K562 (cell line): ENCODE measurements around the gene SLC39A5.

ENCODE experiments used
- CTCF ChIP-seq, 3 experiments: IDR thresholded peaks in 2 of 3; conservative IDR thresholded peaks in 1 of 3; 2 replicates each; pipeline ENCODE4 v1.5.1; 2011 to 2012; ENCODE audit warnings: low read length in 3 of 3, mild to moderate bottlenecking in 3 of 3, control low read depth in 2 of 3, improper control_type of control experiment in 1 of 3, inconsistent platforms in 1 of 3, low read depth in 1 of 3, mixed read lengths in 1 of 3, moderate library complexity in 1 of 3; ENCODE audit not compliant: insufficient read depth in 2 of 3
- FOSL1 ChIP-seq: fragments of 200-800 bp; sonication (Bioruptor generic); conservative IDR thresholded peaks from 2 replicates; pipeline ENCODE4 v1.6.1; 2016; ENCODE audit warnings: missing genetic modification characterization, missing compliant biosample characterization
- FOXM1 ChIP-seq, 2 experiments: fragments of 450-650 bp in 1 of 2; sonication (generic) in 1 of 2; formaldehyde crosslinking in 1 of 2; IDR thresholded peaks; 2 replicates each; pipeline versions ENCODE4 v1.6.1 to v1.9.0; 2017 to 2022; ENCODE audit warnings: low read depth in 2 of 2, mild to moderate bottlenecking in 2 of 2, missing genetic modification reagents in 1 of 2, moderate library complexity in 1 of 2
- HDAC8 ChIP-seq: fragments of 450-650 bp; IDR thresholded peaks from 2 replicates; pipeline ENCODE4 v1.6.1; 2016; ENCODE audit warnings: mild to moderate bottlenecking, missing genetic modification characterization, moderate library complexity, missing compliant biosample characterization
- NFYB ChIP-seq: IDR thresholded peaks from 2 replicates; pipeline ENCODE4 v1.6.1; 2011; ENCODE audit warnings: mild to moderate bottlenecking, moderate library complexity; ENCODE audit not compliant: insufficient read length; ENCODE audit errors: extremely low read depth
- RAD21 ChIP-seq, 2 experiments: fragments of 250-450 bp in 1 of 2; fragments of 450-650 bp in 1 of 2; sonication (Bioruptor Pico) in 1 of 2; formaldehyde crosslinking in 1 of 2; IDR thresholded peaks in 1 of 2; conservative IDR thresholded peaks in 1 of 2; 2 replicates each; pipeline versions ENCODE4 v1.4.0 to v1.8.0; 2020 to 2022; ENCODE audit warnings: mild to moderate bottlenecking in 2 of 2, moderate library complexity in 1 of 2
- SETDB1 ChIP-seq: IDR thresholded peaks from one replicate; pipeline ENCODE4 v1.6.1; 2012; ENCODE audit warnings: low read length, control low read depth, inconsistent platforms
- SMAD3 ChIP-seq: fragments of 450-650 bp; formaldehyde crosslinking; conservative IDR thresholded peaks from 2 replicates; pipeline ENCODE4 v1.4.0; 2020; ENCODE audit warnings: mild to moderate bottlenecking
- ZNF282 ChIP-seq: sonication (generic); formaldehyde crosslinking; IDR thresholded peaks from 2 replicates; pipeline ENCODE4 v1.8.1; 2023; ENCODE audit warnings: missing genetic modification reagents
- ZNF407 ChIP-seq: fragments of 450-650 bp; IDR thresholded peaks from 2 replicates; pipeline ENCODE4 v1.6.1; 2016; ENCODE audit warnings: low read depth
- TF ChIP-seq, protein P1 (sequence below): sonication (generic); formaldehyde crosslinking; IDR thresholded peaks from 2 replicates; pipeline ENCODE4 v1.5.0; 2020; ENCODE audit warnings: missing genetic modification reagents
- TF ChIP-seq, protein P2 (sequence below): IDR thresholded peaks from 3 replicates; pipeline ENCODE4 v1.6.1; 2011; ENCODE audit warnings: borderline replicate concordance, mild to moderate bottlenecking, moderate library complexity; ENCODE audit not compliant: insufficient read length; ENCODE audit errors: extremely low read depth

DNA sequence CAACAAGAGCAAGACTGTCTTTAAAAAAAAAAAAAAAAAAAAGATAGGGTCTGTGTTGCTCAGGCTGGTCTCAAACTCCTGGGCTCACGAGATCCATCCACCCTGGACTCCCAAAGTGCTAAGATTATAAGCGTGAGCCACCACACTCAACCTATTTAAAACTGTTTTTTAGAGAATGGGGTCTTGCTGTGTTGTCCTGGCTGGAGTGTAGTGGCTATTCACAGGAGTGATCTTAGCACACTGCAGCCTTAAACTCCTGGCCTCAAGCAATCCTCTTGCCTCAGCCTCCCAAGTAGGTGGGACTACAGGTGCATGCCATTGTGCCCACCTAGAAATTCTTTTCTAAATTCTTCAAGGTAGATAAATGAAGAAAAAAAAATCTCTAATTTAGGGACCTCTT lies 44.4 kb downstream of the SLC39A5 start:
- TF ChIP-seq HDAC8 (no peak), NFYB (no peak), RAD21 (CRISPR knock-in tag; conservative IDR thresholded peaks at IDR 0.05 in 1 of 2, IDR thresholded peaks at IDR 0.05 in 1 of 2) (no peak), SMAD3 (CRISPR knock-in tag) (no peak), FOXM1 (IDR thresholded peaks at IDR 0.05; ENCODE audit: low read depth) (no peak), FOXM1 (CRISPR knock-in tag; IDR thresholded peaks at IDR 0.05; ENCODE audit: low read depth) (no peak), ZNF407 (no peak), FOSL1 (tag) (no peak), ZNF282 (CRISPR knock-in tag) (no peak), SETDB1 (no peak), CTCF (IDR thresholded peaks at IDR 0.05 in 2 of 3, conservative IDR thresholded peaks at IDR 0.05 in 1 of 3; ENCODE audit: insufficient read depth in 2 of 3, low read depth in 1 of 3, low read length in 3 of 3) (no peak)
- TF ChIP-seq, protein P1, sequence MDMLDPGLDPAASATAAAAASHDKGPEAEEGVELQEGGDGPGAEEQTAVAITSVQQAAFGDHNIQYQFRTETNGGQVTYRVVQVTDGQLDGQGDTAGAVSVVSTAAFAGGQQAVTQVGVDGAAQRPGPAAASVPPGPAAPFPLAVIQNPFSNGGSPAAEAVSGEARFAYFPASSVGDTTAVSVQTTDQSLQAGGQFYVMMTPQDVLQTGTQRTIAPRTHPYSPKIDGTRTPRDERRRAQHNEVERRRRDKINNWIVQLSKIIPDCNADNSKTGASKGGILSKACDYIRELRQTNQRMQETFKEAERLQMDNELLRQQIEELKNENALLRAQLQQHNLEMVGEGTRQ, result no peak
- TF ChIP-seq, protein P2, sequence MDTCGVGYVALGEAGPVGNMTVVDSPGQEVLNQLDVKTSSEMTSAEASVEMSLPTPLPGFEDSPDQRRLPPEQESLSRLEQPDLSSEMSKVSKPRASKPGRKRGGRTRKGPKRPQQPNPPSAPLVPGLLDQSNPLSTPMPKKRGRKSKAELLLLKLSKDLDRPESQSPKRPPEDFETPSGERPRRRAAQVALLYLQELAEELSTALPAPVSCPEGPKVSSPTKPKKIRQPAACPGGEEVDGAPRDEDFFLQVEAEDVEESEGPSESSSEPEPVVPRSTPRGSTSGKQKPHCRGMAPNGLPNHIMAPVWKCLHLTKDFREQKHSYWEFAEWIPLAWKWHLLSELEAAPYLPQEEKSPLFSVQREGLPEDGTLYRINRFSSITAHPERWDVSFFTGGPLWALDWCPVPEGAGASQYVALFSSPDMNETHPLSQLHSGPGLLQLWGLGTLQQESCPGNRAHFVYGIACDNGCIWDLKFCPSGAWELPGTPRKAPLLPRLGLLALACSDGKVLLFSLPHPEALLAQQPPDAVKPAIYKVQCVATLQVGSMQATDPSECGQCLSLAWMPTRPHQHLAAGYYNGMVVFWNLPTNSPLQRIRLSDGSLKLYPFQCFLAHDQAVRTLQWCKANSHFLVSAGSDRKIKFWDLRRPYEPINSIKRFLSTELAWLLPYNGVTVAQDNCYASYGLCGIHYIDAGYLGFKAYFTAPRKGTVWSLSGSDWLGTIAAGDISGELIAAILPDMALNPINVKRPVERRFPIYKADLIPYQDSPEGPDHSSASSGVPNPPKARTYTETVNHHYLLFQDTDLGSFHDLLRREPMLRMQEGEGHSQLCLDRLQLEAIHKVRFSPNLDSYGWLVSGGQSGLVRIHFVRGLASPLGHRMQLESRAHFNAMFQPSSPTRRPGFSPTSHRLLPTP, result no peak
